Sigmoid colon (tissue), 4 donors: ENCODE results near the gene LRRN1.

Experiments used
- EP300 ChIP-seq, 4 donors: sonication (generic); formaldehyde crosslinking; IDR thresholded peaks; one replicate each; pipeline ENCODE4 v1.6.1; 2017; ENCODE audit warnings: antibody characterized with exemption in 4 of 4
- POLR2AphosphoS5 ChIP-seq, 4 donors: sonication (generic); formaldehyde crosslinking; IDR thresholded peaks; one replicate each; pipeline ENCODE4 v1.6.1; 2017; ENCODE audit warnings: antibody characterized with exemption in 4 of 4
- TF ChIP-seq, protein P1 (sequence below), 4 experiments: fragments of 450-650 bp in 3 of 4; fragments of 200-600 bp in 1 of 4; IDR thresholded peaks; one replicate each; pipeline ENCODE4 v1.5.1; 2016 to 2019; ENCODE audit warnings: antibody characterized with exemption in 4 of 4, mild to moderate bottlenecking in 3 of 4, moderate library complexity in 2 of 4

DNA sequence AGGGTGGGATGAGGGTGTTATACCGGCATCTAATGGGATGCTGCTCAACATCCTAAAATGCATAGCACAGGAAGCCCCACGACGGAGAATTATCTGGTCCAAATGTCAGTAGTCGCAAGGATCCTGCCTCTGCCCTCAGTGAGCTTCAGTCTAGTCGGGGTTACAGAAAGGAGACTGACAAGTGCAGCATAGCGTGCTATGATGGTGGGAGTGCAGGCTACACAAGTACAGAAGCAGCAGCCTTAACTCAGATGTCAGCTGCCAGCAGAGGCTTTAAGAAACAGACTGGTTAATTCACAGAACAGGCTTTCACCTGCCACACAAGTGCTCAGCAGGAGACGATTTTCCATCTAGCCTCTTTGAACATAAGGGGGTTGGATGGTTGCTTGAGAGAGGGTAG is 6.9 kb downstream of the LRRN1 start:
- TF ChIP-seq POLR2AphosphoS5 (IDR thresholded peaks at IDR 0.05) (no peak), EP300 (IDR thresholded peaks at IDR 0.05) (no peak)
- TF ChIP-seq, protein P1, sequence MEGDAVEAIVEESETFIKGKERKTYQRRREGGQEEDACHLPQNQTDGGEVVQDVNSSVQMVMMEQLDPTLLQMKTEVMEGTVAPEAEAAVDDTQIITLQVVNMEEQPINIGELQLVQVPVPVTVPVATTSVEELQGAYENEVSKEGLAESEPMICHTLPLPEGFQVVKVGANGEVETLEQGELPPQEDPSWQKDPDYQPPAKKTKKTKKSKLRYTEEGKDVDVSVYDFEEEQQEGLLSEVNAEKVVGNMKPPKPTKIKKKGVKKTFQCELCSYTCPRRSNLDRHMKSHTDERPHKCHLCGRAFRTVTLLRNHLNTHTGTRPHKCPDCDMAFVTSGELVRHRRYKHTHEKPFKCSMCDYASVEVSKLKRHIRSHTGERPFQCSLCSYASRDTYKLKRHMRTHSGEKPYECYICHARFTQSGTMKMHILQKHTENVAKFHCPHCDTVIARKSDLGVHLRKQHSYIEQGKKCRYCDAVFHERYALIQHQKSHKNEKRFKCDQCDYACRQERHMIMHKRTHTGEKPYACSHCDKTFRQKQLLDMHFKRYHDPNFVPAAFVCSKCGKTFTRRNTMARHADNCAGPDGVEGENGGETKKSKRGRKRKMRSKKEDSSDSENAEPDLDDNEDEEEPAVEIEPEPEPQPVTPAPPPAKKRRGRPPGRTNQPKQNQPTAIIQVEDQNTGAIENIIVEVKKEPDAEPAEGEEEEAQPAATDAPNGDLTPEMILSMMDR (IDR thresholded peaks at IDR 0.05) = no peak
